ENCODE results near the gene TRAK2. TPM values are rescaled to one million over a fixed set of nuclear protein-coding genes. Genes with fewer than 3 reads are reported as not detected.

Gene TRAK2
- total and polyA plus RNA-seq, 2 of the 13 experiments (the other 11 are each of a cell fraction or from before 2014, with no cell fraction given) = 7.7 to 21.0 TPM

DNA sequence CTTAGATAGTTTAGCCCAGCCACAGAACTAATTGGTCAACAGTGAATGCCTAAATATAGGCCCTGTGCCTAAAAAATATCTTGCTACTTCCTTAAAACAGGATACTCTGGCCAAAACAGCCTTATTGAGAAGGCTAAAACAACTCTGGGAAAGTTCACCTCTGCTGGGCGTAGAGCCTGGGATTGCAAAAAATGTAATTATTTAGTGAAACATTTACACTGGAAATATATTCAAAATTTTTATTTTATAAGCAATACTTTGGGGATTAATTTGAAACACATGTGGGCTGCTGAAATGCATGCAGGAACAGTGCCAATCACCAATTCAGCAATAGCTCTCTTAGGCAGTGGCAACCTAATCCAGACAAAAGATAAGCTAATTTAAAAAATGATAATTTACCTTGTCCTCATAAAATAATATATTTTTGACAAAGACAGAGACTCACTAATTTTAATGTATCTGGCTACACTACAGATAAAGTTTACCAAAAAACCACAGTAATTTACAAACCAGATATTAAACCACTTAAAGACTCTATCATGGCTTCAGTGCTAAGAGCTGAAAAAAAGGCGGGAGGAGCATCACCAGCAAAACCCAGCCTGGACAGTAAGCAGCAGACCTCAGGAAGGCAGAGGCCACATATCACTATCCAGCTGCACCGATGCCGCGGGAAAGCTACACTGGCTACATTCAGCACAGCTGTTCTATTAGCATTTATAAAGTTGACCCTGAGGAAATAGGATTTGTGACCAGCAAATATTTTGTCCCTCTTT lies 18.5 kb downstream of the TRAK2 start:
- H3K9ac ChIP-seq (ENCODE audit: insufficient read depth, low read depth, low read length) = no peak overlapping the region
- H3K27ac ChIP-seq (ENCODE audit: extremely low read length, insufficient read depth, low read length) = peak overlapping the region; percentile 9
- DNase-seq (ENCODE audit: low spot score) = no peak
- no peaks in the 10 kb centered on the region for H3K9me3 ChIP-seq (ENCODE audit: low read length)
- no peak overlapping the region for H2AFZ ChIP-seq (ENCODE audit: low read length)
- peaks cover 7% of the 10 kb centered on the region for H3K79me2 ChIP-seq (ENCODE audit: insufficient read depth, low read length)
- H3K36me3 ChIP-seq (replicated peaks in 1 of 2; ENCODE audit: control insufficient read depth in 1 of 2, insufficient read depth in 2 of 2, low read length in 2 of 2) = no peaks in the 10 kb centered on the region
- in situ Hi-C loops (cut with HindIII; ENCODE audit: extremely low pct_ligation_motif_present, low pct_unique_long_range_greater_than_20kb) = no loop called here
- peaks cover 55% of the 10 kb centered on the region for H3K4me1 ChIP-seq (ENCODE audit: insufficient read depth, low read length)
- BruUV-seq (replicated peaks) = no TSS peak
- no peaks in the 10 kb centered on the region for H4K20me1 ChIP-seq (ENCODE audit: insufficient read depth, low read length)
- H3K4me2 ChIP-seq (ENCODE audit: low read depth, low read length) = no peak overlapping the region
- TF ChIP-seq ZFX (CRISPR knock-in tag; IDR thresholded peaks at IDR 0.05; ENCODE audit: low read depth) (0 out of 2 replicates have a peak, but pooled peaks have one; percentile 7), ARHGAP35 (CRISPR knock-in tag; IDR thresholded peaks at IDR 0.05; ENCODE audit: borderline replicate concordance) (no peak)
- TF ChIP-seq, protein P1, sequence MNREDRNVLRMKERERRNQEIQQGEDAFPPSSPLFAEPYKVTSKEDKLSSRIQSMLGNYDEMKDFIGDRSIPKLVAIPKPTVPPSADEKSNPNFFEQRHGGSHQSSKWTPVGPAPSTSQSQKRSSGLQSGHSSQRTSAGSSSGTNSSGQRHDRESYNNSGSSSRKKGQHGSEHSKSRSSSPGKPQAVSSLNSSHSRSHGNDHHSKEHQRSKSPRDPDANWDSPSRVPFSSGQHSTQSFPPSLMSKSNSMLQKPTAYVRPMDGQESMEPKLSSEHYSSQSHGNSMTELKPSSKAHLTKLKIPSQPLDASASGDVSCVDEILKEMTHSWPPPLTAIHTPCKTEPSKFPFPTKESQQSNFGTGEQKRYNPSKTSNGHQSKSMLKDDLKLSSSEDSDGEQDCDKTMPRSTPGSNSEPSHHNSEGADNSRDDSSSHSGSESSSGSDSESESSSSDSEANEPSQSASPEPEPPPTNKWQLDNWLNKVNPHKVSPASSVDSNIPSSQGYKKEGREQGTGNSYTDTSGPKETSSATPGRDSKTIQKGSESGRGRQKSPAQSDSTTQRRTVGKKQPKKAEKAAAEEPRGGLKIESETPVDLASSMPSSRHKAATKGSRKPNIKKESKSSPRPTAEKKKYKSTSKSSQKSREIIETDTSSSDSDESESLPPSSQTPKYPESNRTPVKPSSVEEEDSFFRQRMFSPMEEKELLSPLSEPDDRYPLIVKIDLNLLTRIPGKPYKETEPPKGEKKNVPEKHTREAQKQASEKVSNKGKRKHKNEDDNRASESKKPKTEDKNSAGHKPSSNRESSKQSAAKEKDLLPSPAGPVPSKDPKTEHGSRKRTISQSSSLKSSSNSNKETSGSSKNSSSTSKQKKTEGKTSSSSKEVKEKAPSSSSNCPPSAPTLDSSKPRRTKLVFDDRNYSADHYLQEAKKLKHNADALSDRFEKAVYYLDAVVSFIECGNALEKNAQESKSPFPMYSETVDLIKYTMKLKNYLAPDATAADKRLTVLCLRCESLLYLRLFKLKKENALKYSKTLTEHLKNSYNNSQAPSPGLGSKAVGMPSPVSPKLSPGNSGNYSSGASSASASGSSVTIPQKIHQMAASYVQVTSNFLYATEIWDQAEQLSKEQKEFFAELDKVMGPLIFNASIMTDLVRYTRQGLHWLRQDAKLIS (CRISPR knock-in tag; IDR thresholded peaks at IDR 0.05) = no peak
- FAIRE-seq = no peak
- peak; percentile 72 for ATAC-seq
- POLR2A ChIA-PET = interaction anchor here (0.8 kb wide), 1 partner anchor 19 kb away, joined by 4 read pairs; the partner anchor contains the start of genes STRADB and TRAK2
- WGBS (ENCODE audit: low lambda C conversion rate) = 95% methylated on average over 5 of the region's 5 CpGs
- H3K4me3 ChIP-seq (replicated peaks in 1 of 3; ENCODE audit: insufficient read depth in 1 of 3, low read depth in 2 of 3, low read length in 3 of 3) = no peak overlapping the region
- no peaks in the 10 kb centered on the region for H3K27me3 ChIP-seq (ENCODE audit: control insufficient read depth in 1 of 2, insufficient read depth in 2 of 2, low read length in 2 of 2)
- CTCF ChIA-PET (ENCODE audit: low intra/inter-chr PET ratio, low total read pairs) = no interaction called here
- intact Hi-C loops (cut with micrococcal nuclease; ENCODE audit: unreplicated experiment) = no loop called here

All from HepG2 (cell line).